Urothelium cell line (cell line): ENCODE measurements around the gene LIG1.
"Not testable (repeated sequence)": the region's sequence is repeated elsewhere in the genome, so short reads cannot be mapped to it uniquely, and the experiment has no call there.

Experiments
- DNase-seq: peaks from one replicate; pipeline ENCODE4 v3.0.0; 2011; ENCODE audit warnings: low spot score, mixed read lengths
- FAIRE-seq: peaks from 2 replicates; lab custom pipeline; 2011; peaks lifted over from hg19 to GRCh38; lab: Jason Lieb, UNC

Gene LIG1

DNA sequence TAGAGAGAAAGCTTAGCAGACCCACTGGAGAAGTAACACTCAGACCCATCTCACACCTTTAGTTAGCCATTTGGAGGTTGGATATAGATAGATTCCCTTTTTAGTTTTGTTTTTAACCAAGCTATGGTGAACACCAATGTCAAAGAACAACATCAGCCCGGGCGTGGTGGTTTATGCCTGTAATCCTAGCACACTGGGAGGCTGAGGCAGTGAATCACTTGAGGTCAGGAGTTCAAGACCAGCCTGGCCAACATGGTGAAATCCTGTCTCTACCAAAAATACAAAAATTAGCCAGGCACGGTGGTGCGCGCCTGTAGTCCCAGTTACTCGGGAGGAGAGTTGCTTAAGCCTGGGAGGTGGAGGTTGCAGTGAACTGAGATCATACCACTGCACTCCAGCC lies 81.2 kb downstream of the LIG1 start:
- not testable (repeated sequence) for FAIRE-seq, DNase-seq

- DNase-seq (no peak), FAIRE-seq (no peak)
Observed at GRCh38 chr19:48085904-48086864, 84.0 kb downstream of the LIG1 start.

- no peak for FAIRE-seq
- DNase-seq, result no peak
Observed at GRCh38 chr19:48085076-48085475, 85.1 kb downstream of the LIG1 start.

GRCh38 chr19:48081106-48081505 lies 89.0 kb downstream of the LIG1 start:
- no peak for FAIRE-seq
- DNase-seq, result no peak

DNA sequence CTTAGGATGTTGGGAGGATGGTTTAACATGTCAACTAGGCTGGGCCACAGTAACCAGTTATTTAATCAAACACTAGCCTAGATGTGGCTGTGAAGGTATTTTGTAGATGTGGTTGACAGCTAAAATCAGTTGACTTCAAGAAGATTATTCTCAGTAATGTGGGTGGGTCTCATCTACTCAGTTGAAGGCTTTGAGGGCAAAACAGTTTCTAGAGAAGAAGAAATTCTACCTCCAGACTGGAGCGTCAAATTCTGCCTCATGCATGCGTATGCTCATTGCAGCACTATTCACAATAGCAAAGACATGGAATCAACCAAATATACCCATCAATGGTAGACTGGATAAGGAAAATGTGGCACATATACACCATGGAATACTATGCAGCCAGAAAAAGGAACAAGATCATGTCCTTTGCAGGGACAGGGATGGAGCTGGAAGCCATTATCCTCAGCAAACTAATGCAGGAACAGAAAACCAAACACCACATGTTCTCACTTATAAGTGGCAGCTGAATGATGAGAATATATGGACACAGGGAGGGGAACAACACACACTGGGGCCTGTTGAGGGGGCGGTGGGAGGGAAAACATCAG lies 99.9 kb downstream of the LIG1 start:
- FAIRE-seq, DNase-seq: not testable (repeated sequence)

GRCh38 chr19:48069435-48069834 lies 100.7 kb downstream of the LIG1 start:
- FAIRE-seq, result peak; percentile 23
- DNase-seq, result no peak
